ENCODE results near the gene CCDC92.

Gene CCDC92

GRCh38 chr12:123971770-123972456, 718 bp downstream of the CCDC92 start:
- DNase-seq: no peak

DNA sequence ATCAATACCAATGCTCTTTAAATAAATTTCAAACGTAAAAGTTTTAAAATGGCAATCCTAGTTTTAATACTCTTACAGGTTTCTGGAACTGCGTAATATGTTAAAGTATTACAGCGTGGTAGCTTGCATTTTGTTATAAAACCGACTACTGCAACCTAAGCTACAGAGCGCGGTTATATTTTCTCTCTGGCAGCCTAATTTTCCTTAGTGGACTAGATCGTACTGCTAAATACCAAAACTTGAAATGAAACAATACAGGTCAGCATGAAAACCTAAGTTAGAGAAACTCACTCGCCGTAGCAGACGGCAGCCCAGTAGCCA, 1.2 kb downstream of the CCDC92 start:
- DNase-seq: no peak

DNA sequence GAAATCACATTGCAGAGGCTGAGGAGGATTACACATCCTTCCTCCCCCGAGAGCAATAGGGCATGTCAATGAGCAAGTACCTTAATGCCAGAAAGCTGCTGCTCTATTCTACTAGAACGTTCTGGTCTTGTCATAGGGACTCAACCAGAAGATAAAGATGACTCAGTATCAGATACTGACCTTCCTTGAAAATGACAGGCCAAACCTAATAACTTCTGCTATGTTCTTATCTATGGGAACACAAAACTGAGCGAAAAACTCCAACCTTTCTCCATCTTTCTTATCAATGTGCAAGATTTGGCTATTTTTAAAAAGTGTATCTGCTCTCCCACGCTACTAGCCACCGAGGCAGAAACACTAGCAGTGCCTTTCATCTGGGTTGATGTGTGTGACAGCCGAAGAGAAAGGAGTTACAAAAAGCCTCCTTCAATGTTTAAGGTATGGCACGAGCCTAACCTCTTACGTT, 5.5 kb downstream of the CCDC92 start:
- DNase-seq: no peak

- DNase-seq: no peak
Measured at GRCh38 chr12:123966596-123966995, 6.0 kb downstream of the CCDC92 start.

GRCh38 chr12:123965382-123965781, 7.2 kb downstream of the CCDC92 start:
- DNase-seq: no peak

GRCh38 chr12:123963821-123964220, 8.8 kb downstream of the CCDC92 start:
- DNase-seq: no peak

GRCh38 chr12:123962513-123962912, 10.1 kb downstream of the CCDC92 start:
- DNase-seq: no peak

GRCh38 chr12:123961585-123962345, 10.9 kb downstream of the CCDC92 start:
- DNase-seq: no peak

DNA sequence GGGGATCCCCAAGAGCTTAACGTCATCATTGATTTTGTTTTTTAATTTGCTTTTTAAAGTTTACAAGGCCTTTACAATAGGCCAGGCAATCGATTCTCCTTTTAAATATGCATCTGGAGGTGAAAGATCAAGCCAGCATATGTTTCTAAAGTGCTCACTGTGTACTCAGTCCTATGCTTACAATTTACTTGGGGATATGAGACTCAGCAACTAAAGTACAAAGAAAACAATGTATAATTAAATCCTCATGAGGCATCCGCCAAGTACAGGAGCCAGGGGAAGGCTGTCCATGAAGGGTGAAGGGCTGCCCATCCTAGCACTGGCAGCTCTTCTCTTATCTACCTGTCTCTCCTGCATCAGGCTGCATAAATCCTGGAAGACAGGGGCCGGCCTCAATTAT, 11.8 kb downstream of the CCDC92 start:
- DNase-seq: no peak

DNA sequence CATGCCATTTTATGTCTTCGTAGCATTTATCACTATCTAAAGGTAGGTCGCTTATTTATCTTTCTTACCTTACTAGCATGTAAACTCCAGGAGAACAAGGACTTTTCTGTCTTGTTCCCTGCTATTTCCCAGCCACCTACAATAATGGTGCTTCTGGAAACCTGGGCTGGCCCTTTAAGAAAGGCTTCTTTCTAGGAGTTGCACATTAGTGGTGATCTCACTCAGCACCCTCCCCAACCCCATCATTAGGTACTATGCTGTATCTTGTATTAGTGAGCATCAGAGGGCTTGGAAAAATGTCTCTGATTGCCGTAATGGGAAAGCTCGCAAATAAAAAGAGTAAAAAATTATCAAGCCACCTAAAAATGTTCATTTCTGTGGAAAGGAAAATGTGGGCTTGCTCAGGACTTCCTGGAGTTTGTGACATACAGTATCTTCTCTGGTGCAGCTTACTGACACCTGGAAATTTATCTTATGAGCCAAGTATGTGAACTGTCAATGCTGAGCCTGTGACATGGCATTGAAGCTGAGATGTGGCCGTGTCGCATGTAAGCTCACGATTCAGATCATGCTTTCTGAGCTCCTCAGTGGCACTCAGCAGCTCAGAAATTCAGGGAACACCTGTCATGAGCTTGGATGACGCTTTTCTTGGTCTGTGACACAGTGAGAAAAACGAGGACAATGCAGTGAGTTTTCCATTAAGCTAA, 12.4 kb downstream of the CCDC92 start:
- DNase-seq: no peak

DNA sequence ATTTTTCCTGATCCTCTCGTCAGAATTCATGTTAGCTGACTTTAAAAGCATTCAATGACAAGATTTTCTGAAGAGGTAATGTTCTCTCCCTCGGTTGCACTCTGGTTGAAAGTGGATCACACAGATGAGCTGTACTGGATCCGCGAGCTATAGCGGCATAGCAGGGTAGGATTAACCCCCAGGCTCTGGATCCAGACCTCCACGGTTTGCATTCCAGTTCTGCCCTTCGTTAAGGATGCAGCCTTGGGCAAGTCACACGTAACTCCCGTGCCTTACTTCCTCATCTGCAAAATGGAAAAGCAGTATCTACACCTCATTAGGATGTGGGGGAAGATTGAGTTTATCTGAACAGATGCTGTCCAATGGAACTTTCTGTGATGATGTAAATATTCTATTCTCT, 13.8 kb downstream of the CCDC92 start:
- no peak for DNase-seq

GRCh38 chr12:123958462-123958861, 14.2 kb downstream of the CCDC92 start:
- DNase-seq: no peak

DNA sequence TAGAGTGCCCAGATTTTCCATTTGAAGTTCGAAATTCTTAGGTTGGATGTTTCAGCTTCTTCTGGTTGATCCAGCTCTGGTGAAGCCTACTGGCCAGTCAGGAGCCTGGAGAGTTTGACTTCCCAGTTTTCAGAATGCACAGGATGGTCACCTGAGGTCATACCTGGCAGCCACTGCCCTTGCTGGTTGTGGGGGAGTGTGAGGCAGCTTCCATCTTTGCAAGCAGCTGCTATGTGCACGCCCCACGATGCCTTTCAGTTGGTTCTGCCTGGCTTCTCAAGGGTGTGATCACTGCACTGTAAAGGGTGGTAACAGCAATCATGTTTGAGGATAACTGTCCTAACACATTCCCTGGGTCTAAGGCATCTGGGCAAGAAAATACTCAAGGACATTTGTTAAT, 15.4 kb downstream of the CCDC92 start:
- no peak for DNase-seq

- DNase-seq: no peak
Measured at GRCh38 chr12:123956249-123956648, 16.4 kb downstream of the CCDC92 start.

GRCh38 chr12:123954647-123955350, 17.8 kb downstream of the CCDC92 start:
- DNase-seq: no peak

DNA sequence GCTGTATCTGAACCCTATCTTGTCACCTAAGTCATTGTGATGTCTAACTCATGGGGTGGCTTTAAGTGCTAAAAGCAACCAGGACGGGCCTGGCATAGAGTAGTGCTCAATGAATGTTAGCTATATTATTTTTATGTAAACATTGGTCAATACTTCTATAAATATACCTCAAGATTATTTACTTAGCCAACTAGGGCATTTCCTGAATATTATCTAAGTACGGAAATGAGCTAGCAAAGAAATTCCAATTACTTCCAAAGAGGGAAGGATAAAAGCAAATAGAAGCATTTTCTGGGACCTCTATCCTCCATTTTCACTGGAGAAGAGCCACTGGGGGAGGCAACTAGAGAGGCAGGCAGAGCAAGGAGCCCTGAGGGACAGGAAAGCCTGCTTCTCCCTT, 20.6 kb downstream of the CCDC92 start:
- no peak for DNase-seq

DNA sequence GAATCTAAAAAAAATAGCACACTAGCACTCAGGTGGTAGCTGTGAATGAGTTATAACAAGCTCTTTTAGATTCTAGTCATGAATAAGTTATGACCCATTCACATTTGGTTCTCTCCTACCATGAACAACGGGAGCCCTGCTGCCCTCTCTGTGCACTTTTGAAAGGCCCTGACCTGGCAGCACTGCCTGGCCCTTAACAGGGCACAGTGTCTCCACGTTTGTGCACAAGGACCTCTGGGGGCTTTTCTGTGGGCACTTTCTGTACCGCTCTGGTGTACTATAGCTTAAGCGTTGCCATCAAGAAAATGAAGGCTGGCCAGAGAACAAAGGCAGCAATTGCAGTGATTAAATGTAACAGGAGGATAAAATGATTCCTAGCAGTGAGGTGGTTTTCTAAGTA, 21.2 kb downstream of the CCDC92 start:
- peak; percentile 26 for DNase-seq

DNA sequence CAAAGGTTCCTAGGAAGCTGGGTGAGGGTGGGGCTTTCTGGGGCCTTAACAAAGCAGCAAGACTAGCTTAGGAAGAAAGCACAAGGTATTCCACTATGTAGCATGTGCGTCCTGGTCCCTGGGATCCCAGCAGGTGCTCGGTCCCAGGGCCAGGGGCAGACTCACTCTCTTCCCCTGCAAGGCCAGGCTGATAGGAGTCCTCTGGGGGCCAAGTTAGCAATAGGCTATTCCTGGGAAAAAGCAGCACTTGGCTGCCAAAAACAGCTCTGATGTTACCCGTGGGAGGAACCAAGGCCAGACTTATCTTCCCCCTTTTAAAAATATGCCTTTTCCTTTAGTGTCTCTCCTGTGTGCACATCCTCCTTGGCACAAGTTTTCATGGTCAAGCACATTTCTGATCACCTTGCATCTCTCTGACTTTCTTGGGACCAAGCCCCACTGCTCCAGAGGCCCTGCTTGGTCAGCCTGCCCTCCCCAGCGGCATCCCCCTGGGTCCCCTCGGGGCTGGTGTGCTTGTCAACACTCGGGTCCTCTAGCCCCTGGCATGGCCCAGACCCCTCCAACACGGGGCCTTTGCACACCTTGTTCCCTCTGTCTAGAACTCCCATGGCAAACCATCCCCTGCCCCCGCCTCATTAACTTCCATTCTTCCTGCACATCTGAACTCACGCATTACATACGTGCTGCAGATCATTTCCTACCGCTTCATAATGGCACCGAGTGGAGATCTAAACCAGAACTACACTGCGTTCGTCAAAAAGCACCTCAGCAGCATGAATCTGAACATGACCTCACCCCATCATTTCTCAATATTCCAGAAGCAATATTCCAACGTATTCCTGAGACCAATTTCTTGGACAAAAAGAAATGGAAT, 21.9 kb downstream of the CCDC92 start:
- DNase-seq: no peak

DNA sequence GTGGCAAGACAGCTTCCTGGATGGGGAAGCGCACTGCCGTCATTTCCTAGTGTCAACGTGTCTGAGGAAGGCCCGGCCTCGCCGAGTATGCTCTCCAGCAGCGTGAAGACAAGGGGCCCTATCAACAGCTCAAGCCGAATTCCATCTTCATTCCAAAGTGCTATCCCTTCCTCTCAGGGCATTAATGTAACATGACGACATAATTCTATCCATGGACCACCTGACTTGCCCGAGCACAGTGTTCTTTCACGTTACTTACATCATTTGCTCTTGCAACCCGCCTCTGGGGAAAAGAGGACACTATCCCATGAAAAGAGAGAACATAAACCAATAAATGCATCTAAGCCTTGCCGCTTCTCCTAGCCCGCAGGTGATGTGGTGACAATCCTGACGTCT, 22.9 kb downstream of the CCDC92 start:
- no peak for DNase-seq

DNA sequence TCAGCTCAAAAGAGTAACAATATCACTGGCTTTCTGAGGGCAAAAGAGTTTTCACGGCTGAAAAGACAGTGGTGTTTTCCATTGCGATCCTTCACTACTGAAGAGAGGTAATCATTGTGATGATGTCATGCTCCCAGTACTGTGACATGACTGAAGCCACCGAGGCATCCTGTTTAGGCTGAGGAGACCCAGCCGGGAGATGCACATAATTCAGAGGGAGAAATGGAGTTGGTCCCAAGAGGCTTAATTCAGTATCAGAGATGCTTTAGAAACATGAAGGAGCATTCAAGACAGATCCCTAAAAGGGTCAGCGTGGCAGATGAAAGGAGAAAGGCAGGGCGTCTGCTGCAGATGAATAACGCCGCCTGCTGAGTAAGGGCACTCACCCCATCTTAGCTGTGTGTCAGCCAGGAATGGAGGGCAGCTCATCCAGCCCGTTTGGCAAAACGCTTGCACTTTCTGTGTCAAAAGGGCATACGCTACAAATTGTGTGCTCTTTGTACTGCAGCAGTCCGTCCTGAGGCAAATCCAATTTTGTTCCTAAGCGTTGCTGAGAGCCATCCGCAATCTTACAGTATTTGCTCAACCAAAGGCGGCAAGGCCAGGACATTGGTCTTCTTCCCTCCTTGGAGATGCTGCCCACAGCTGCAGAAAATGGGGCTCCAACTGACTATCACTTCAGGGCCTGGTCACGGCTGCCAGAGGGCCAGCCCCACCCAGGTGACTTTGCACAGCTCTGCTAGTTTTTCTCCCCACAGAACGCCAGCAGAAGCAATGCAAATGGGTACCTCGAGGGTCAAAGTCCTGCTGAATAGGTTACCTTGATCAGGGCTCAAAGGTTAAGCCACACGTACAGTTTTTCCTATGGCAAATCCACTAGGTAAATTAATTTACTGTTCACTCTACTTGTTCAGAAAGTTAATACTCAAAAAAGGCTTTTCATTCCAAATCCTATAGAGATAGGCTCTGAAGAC, 23.5 kb downstream of the CCDC92 start:
- DNase-seq: no peak

GRCh38 chr12:123948401-123948795, 24.2 kb downstream of the CCDC92 start:
- DNase-seq: no peak

Data from NCI-H1436 treated with DMSO at 0.1 percent for 48 hours (cell line).